Choroid plexus epithelial cell (primary cell): Measurements from ENCODE around the gene EIPR1.
A peak's percentile ranks its signal among the peaks of the same experiment; 100 is the strongest.

Source experiments
- DNase-seq: peaks from one replicate; pipeline ENCODE4 v3.0.0-alpha.2; 2010; ENCODE audit warnings: low read depth
- H3K4me3 ChIP-seq: 2 replicates; pipeline ENCODE4 v1.5.1; 2011; ENCODE audit warnings: low read depth, mild to moderate bottlenecking, control low read depth, low read length, moderate library complexity
- TF ChIP-seq, protein P1 (sequence below): conservative IDR thresholded peaks from 2 replicates; pipeline ENCODE4 v1.5.1; 2011; ENCODE audit warnings: low read depth, mild to moderate bottlenecking, control low read depth, inconsistent platforms, low read length, moderate library complexity

The EIPR1 gene

DNA sequence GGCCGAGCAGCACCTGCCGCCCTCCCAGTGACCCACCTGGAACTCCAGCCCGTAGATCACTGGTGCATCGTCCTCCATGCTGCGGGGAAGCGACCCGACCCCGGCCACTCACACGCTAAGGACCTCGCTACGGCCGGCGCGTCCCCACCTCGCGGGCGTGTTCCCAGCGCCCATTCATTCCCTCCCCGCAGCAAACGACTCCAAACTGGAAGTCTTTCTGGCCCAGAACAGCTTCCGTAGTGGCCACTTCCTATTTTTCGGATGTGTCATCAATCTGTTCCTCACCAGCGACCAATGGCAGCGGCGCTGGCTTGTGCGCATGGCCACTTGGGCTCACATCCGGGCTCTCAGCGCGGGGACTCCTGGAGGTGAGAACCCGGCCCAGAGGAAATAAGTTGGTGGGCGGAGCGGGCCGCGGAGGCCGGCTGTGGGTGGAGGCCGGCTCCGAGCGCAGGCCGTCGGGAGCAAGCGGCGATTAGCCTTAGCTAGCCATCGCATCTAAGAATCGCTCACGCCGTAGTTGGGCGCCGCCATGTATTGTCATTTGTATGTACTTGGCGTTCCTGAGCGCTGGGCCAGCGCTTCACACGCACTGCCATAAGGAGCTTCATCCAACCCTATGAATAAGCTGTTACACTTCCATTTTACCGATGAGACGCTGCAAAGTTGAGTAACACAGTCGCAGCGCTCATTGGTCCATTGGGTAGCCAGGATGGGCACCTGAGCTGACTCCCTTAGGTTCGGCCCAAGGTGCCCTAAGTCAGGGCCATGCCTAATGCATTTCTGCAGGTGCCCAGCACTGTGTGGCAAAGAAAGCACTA is at the start of gene EIPR1:
TSS of gene EIPR1 (minus strand) at position 207 of the 821 bp plus-strand sequence. CDS start at position 78, 129 bp downstream.
- TF ChIP-seq, protein P1, sequence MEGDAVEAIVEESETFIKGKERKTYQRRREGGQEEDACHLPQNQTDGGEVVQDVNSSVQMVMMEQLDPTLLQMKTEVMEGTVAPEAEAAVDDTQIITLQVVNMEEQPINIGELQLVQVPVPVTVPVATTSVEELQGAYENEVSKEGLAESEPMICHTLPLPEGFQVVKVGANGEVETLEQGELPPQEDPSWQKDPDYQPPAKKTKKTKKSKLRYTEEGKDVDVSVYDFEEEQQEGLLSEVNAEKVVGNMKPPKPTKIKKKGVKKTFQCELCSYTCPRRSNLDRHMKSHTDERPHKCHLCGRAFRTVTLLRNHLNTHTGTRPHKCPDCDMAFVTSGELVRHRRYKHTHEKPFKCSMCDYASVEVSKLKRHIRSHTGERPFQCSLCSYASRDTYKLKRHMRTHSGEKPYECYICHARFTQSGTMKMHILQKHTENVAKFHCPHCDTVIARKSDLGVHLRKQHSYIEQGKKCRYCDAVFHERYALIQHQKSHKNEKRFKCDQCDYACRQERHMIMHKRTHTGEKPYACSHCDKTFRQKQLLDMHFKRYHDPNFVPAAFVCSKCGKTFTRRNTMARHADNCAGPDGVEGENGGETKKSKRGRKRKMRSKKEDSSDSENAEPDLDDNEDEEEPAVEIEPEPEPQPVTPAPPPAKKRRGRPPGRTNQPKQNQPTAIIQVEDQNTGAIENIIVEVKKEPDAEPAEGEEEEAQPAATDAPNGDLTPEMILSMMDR = peak; percentile 13
- DNase-seq = peak; percentile 99
- peak within 1 kb of the TSS; percentile 99 for H3K4me3 ChIP-seq

DNA sequence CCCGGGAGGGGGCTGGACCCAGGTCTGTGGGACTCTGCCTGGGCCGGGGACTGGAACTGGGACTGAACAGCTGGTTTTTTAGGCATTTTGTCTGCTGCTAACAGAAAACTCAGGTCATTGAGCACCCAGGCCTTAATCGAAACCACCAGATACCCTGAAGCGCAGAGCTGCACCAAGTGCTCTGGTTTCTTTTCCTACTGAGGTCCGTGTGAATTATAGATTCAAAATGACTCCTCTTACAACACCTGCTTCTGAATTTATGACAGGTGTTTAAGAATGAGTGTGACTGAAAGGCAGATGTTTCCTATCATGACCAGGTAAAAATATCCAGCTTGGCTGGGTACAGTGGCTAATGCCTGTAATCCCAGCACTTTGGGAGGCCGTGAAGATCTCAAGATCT is 49.7 kb upstream of the EIPR1 start:
- H3K4me3 ChIP-seq = no peak overlapping the region
- DNase-seq = no peak
- TF ChIP-seq, protein P1 = no peak

DNA sequence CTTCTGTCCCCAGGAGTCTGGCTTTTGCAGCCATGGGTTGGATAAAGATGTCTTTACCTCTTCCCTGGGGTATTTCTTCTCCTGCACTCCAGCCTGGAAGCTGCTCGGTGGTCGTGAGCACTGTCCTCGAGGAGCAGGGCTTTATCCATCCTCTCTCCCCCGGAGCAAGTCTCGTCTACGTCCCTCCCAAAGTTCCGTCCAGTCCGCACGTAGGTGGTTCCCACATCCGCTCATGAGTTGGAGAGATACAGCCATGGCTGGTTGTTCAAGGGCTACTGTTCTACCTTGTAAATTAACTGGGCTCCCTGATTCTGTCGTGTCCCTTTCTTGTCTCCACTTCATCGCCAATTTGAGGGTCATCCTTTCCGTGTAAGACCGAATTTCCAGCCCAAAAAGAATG is 49.0 kb upstream of the EIPR1 start:
- H3K4me3 ChIP-seq = no peak overlapping the region
- no peak for DNase-seq
- TF ChIP-seq, protein P1 = no peak

DNA sequence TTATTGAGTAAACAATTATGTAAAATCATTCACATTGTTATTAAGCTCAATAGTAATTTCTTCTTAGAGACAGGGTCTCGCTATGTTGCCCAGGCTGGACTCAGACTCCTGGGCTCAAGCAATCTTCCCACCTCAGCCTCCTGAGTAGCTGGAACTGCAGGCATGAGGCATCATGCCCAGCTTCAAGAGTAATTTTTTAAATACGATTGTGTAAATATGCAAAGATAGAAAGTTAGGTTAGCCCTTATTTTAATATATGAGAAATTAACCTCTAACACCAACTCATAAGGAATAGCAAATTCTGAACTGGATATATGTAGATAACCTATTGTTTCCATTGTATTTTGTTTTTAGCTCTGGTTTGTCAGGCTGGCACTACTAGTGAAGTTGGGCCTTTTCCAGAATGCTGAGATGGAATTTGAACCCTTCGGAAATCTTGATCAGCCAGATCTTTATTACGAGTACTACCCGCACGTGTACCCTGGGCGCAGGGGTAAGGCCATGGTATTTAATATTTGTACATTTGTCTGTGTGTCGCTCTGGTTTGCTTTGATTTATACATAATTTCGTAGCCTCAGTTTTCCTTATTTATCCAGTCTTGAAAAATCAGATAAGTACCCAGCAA is 46.7 kb upstream of the EIPR1 start:
- H3K4me3 ChIP-seq = no peak overlapping the region
- no peak for DNase-seq
- TF ChIP-seq, protein P1 = no peak

DNA sequence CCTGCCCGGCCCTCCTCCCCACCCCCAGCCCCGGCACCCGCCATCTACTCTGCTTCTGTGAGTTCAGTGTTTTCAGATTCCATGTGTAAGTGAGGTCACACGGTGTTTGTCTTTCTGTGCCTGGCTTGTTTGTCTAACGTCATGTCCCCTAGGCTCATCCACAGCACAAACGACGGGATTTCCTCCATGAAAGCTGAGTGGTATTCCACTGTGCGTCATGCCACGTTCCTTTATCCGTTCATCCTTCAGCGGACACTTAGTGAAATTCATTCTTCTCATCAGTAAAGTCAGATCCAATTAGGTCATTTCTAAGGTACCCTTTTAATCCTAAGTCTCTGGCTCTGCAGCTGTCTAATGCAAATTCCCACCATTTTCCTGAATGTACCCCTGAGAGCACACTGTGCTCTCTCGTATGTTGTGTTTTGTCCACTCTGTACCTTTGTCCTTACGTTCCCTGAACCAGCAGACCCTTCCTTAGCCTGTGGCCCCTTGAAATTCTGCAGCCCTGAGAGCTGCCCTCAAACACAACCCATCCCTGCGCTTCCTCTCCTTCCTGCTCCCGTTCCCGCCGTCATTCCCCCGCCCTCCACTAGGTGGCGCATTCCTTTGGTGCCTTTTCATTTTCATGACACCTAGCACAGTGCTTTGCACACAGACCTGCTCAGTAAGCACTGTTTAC is 46.0 kb upstream of the EIPR1 start:
- no peak overlapping the region for H3K4me3 ChIP-seq
- peak; percentile 67 for DNase-seq
- TF ChIP-seq, protein P1 = peak; percentile 100

DNA sequence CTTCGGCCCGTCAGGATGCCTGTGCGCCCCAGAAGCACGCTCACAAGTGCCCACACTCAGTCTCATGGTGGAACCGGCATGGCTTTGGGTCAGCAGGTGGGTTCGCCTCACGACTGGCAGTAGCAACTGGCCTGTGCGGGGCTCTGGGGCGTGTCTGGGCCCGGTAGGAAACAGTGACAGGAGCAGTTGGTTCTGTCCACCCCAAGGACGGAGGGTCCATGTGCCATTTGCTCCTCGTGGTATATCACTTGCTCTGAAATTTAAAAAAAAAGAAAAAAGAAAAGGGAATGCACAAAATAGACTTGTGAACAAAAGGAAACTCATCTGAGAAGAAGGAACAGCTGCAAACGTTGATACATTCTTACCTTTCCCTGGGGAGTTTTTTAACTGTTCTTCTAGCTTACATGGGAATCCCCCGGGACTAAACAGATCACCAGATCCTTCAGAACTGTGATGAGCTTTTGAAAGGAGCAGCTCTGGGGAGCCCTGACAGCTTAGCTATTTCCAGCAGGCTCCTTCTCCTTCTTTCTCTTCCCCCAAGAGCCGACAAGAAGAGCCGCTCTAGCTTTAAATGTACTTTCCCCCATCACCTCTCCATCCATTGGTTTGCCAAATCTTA is 44.7 kb upstream of the EIPR1 start:
- DNase-seq = no peak
- TF ChIP-seq, protein P1 = no peak
- H3K4me3 ChIP-seq = no peak overlapping the region
